Endometrial microvascular endothelial cells (primary cell): ENCODE results near the gene MGAT5B. TPM values are rescaled to one million over a fixed set of nuclear protein-coding genes. Genes with fewer than 3 reads are reported as not detected.

ENCODE experiments used
- in situ Hi-C: cut with HindIII; loops from 2 replicates; pipeline ENCODE4 v1.10.0; 2017; ENCODE audit warnings: low sequenced_read_pairs, low pct_unique_long_range_greater_than_20kb; ENCODE audit errors: inconsistent ontology term
- total RNA-seq: library from RNA; depleted of rRNA; stranded (reverse); fragments of >200 nt; gene quantifications from one replicate; pipeline ENCODE4 v1.2.3, GENCODE V29; 2015; ENCODE audit errors: inconsistent ontology term

Gene MGAT5B
- total RNA-seq, 1 donor from 2014 or later: 0.56 TPM

GRCh38 chr17:76872874-76873221 is 4.6 kb downstream of the MGAT5B start:
- in situ Hi-C loops: no loop called here

GRCh38 chr17:76873856-76874255 is 5.7 kb downstream of the MGAT5B start:
- in situ Hi-C loops: no loop called here

GRCh38 chr17:76877437-76877836 is 9.2 kb downstream of the MGAT5B start:
- in situ Hi-C loops: no loop called here

GRCh38 chr17:76878568-76878967 is 10.4 kb downstream of the MGAT5B start:
- in situ Hi-C loops: no loop called here

GRCh38 chr17:76879254-76879653 is 11.1 kb downstream of the MGAT5B start:
- in situ Hi-C loops: no loop called here

GRCh38 chr17:76879691-76880090 is 11.5 kb downstream of the MGAT5B start:
- in situ Hi-C loops: no loop called here

GRCh38 chr17:76880268-76880667 is 12.1 kb downstream of the MGAT5B start:
- in situ Hi-C loops: no loop called here

- in situ Hi-C loops: no loop called here
Observed at GRCh38 chr17:76880971-76881370, 12.8 kb downstream of the MGAT5B start.

- in situ Hi-C loops: no loop called here
Observed at GRCh38 chr17:76881408-76881807, 13.2 kb downstream of the MGAT5B start.

GRCh38 chr17:76881966-76882365 is 13.8 kb downstream of the MGAT5B start:
- in situ Hi-C loops: no loop called here

GRCh38 chr17:76883744-76884525 is 15.7 kb downstream of the MGAT5B start:
- in situ Hi-C loops: no loop called here

GRCh38 chr17:76884995-76885893 is 17.0 kb downstream of the MGAT5B start:
- in situ Hi-C loops: no loop called here

- in situ Hi-C loops: no loop called here
Observed at GRCh38 chr17:76885894-76886290, 17.7 kb downstream of the MGAT5B start.

GRCh38 chr17:76886395-76886794 is 18.2 kb downstream of the MGAT5B start:
- in situ Hi-C loops: no loop called here

- in situ Hi-C loops: no loop called here
Observed at GRCh38 chr17:76887802-76888201, 19.6 kb downstream of the MGAT5B start.

GRCh38 chr17:76888661-76889060 is 20.5 kb downstream of the MGAT5B start:
- in situ Hi-C loops: no loop called here

- in situ Hi-C loops: no loop called here
Observed at GRCh38 chr17:76889323-76889722, 21.1 kb downstream of the MGAT5B start.

- in situ Hi-C loops: no loop called here
Observed at GRCh38 chr17:76892329-76892728, 24.1 kb downstream of the MGAT5B start.

GRCh38 chr17:76893623-76894334 is 25.6 kb downstream of the MGAT5B start:
- in situ Hi-C loops: no loop called here
